Measurements from ENCODE around the gene GJD4. TPM values are rescaled to one million over a fixed set of nuclear protein-coding genes. Genes with fewer than 3 reads are reported as not detected.

The GJD4 gene
- total and polyA plus RNA-seq, 10 donors, result 0.03 to 0.10 TPM; not detected in 8

- intact Hi-C loops (cut with DNase I; ENCODE audit: low total_unique reads), result no loop called here
- H3K27me3 ChIP-seq (replicated peaks in 1 of 7), result peaks cover 0 to 60% (median 22%) of the 10 kb centered on the region in 7 donors
- no peak for TF ChIP-seq POLR2A (IDR thresholded peaks at IDR 0.05)
- peak; percentile 18 to 58 (median 56) for TF ChIP-seq POLR2AphosphoS5 (IDR thresholded peaks at IDR 0.05)
- no peak for TF ChIP-seq CTCF (IDR thresholded peaks at IDR 0.05 in 8 of 11, conservative IDR thresholded peaks at IDR 0.05 in 3 of 11)
- peaks cover 11 to 56% (median 40%) of the 10 kb centered on the region in 6 donors for H3K4me1 ChIP-seq
- peak; percentile 82 for DNase-seq
- no peaks in the 10 kb centered on the region for H3K9me3 ChIP-seq
- H3K36me3 ChIP-seq, result no peaks in the 10 kb centered on the region
- peak overlapping the region in 7 of 8 donors; percentile 55 to 90 (median 85) for H3K27ac ChIP-seq
- WGBS, 5 donors, result 0 to 2% (median 1%) methylated on average over 29 to 42 of the region's 42 CpGs
- peak overlapping the region; percentile 66 to 94 (median 86) for H3K4me3 ChIP-seq
These were observed 38.3 kb downstream of the GJD4 start for GRCh38 chr10:35643151-35644049.

GRCh38 chr10:35644050-35644950 lies 39.2 kb downstream of the GJD4 start:
- 18 to 21% (median 19%) methylated on average over 13 of the region's 13 CpGs for WGBS, 5 donors
- TF ChIP-seq POLR2A (IDR thresholded peaks at IDR 0.05), result no peak
- no peak for TF ChIP-seq CTCF (IDR thresholded peaks at IDR 0.05 in 8 of 11, conservative IDR thresholded peaks at IDR 0.05 in 3 of 11)
- no peak for TF ChIP-seq POLR2AphosphoS5 (IDR thresholded peaks at IDR 0.05)
- no peaks in the 10 kb centered on the region for H3K36me3 ChIP-seq
- peak overlapping the region; percentile 12 to 94 (median 86) for H3K4me3 ChIP-seq
- no peak for DNase-seq
- H3K9me3 ChIP-seq, result no peaks in the 10 kb centered on the region
- peak overlapping the region in 6 of 8 donors; percentile 55 to 90 (median 74) for H3K27ac ChIP-seq
- H3K4me1 ChIP-seq, result peaks cover 11 to 48% (median 40%) of the 10 kb centered on the region in 6 donors
- intact Hi-C loops (cut with DNase I; ENCODE audit: low total_unique reads), result no loop called here
- H3K27me3 ChIP-seq (replicated peaks in 1 of 7), result peaks cover 0 to 51% (median 15%) of the 10 kb centered on the region in 7 donors

GRCh38 chr10:35650894-35651293 lies 45.8 kb downstream of the GJD4 start:
- Histone ChIP-seq H3K27ac (no peak overlapping the region), H3K4me1 (no peaks in the 10 kb centered on the region), H3K27me3 (replicated peaks in 1 of 7) (no peaks in the 10 kb centered on the region), H3K4me3 (no peak overlapping the region), H3K36me3 (no peaks in the 10 kb centered on the region), H3K9me3 (no peaks in the 10 kb centered on the region)
- TF ChIP-seq POLR2A (IDR thresholded peaks at IDR 0.05), result no peak
- no peak for TF ChIP-seq POLR2AphosphoS5 (IDR thresholded peaks at IDR 0.05)
- no peak for TF ChIP-seq CTCF (IDR thresholded peaks at IDR 0.05 in 8 of 11, conservative IDR thresholded peaks at IDR 0.05 in 3 of 11)
- intact Hi-C loops (cut with DNase I; ENCODE audit: low total_unique reads), result no loop called here
- WGBS, 5 donors, result 79 to 92% (median 90%) methylated on average over 3 of the region's 3 CpGs
- DNase-seq, result no peak
